GM12892 (cell line): ENCODE data around the gene UGCG.

ENCODE experiments used
- POLR2A ChIP-seq: IDR thresholded peaks from 2 replicates; pipeline ENCODE4 v1.6.1; 2011; ENCODE audit warnings: low read depth, low read length, control low read depth
- TAF1 ChIP-seq: IDR thresholded peaks from 2 replicates; pipeline ENCODE4 v1.6.1; 2011; ENCODE audit warnings: low read depth, mild to moderate bottlenecking, control low read depth, low read length, borderline replicate concordance

GRCh38 chr9:111857555-111858211, 38.9 kb upstream of the UGCG start:
- TF ChIP-seq TAF1 = no peak
- TF ChIP-seq POLR2A = no peak
